Measurements from ENCODE around the gene CISD1.

Gene CISD1

GRCh38 chr10:58265249-58265648, 3.7 kb upstream of the CISD1 start:
- Histone ChIP-seq H4K8ac (ENCODE audit: low read length) (no peak overlapping the region), H3K4me2 (ENCODE audit: low read length, poor library complexity, severe bottlenecking) (no peak overlapping the region), H2BK15ac (ENCODE audit: low read depth, poor library complexity, severe bottlenecking) (no peak overlapping the region), H3K27me3 (ENCODE audit: control insufficient read depth in 1 of 2, insufficient read depth in 1 of 2, low read length in 2 of 2) (no peaks in the 10 kb centered on the region), H4K91ac (ENCODE audit: low read length) (no peak overlapping the region), H3K9ac (ENCODE audit: low read length) (peak overlapping the region; percentile 93), H3K4me3 (ENCODE audit: insufficient read depth in 1 of 2, low read depth in 1 of 2, low read length in 2 of 2) (peak overlapping the region in 1 of 2 experiments; percentile 92), H2BK5ac (ENCODE audit: low read depth, low read length, poor library complexity, severe bottlenecking) (no peak overlapping the region), H3K79me1 (replicated peaks; ENCODE audit: low read length, poor library complexity, severe bottlenecking) (no peaks in the 10 kb centered on the region), H2BK12ac (ENCODE audit: low read length in 2 of 2) (no peak overlapping the region), H3K4ac (ENCODE audit: low read depth in 1 of 2, low read length in 2 of 2) (no peak overlapping the region), H2AFZ (ENCODE audit: low read depth, low read length) (no peak overlapping the region), H3K9me3 (ENCODE audit: control insufficient read depth, low read length) (no peaks in the 10 kb centered on the region), H3K27ac (ENCODE audit: low read length, poor library complexity, severe bottlenecking) (no peak overlapping the region), H3K14ac (ENCODE audit: low read length in 2 of 2) (no peak overlapping the region), H2AK5ac (ENCODE audit: low read length, severe bottlenecking) (no peak overlapping the region), H3K18ac (ENCODE audit: low read depth in 1 of 2, low read length in 2 of 2) (no peak overlapping the region), H3K36me3 (ENCODE audit: control insufficient read depth in 1 of 2, insufficient read depth in 2 of 2, low read depth in 1 of 2, low read length in 2 of 2) (no peaks in the 10 kb centered on the region), H3K4me1 (ENCODE audit: control insufficient read depth, insufficient read depth, low read depth, low read length) (peaks cover 2% of the 10 kb centered on the region), H3K23ac (ENCODE audit: low read length in 2 of 2) (no peak overlapping the region), H2BK120ac (ENCODE audit: low read depth, low read length) (no peak overlapping the region)
- no peak for DNase-seq
- no CpG with 5 or more reads among the region's 1 CpG for WGBS

GRCh38 chr10:58266003-58266825, 2.7 kb upstream of the CISD1 start:
- Histone ChIP-seq H3K14ac (ENCODE audit: low read length in 2 of 2) (no peak overlapping the region), H2BK120ac (ENCODE audit: low read depth, low read length) (no peak overlapping the region), H3K79me1 (replicated peaks; ENCODE audit: low read length, poor library complexity, severe bottlenecking) (no peaks in the 10 kb centered on the region), H3K4me2 (ENCODE audit: low read length, poor library complexity, severe bottlenecking) (peak overlapping the region; percentile 88), H3K36me3 (ENCODE audit: control insufficient read depth in 1 of 2, insufficient read depth in 2 of 2, low read depth in 1 of 2, low read length in 2 of 2) (no peaks in the 10 kb centered on the region), H3K4me3 (ENCODE audit: insufficient read depth in 1 of 2, low read depth in 1 of 2, low read length in 2 of 2) (peak overlapping the region in 1 of 2 experiments; percentile 92), H2BK15ac (ENCODE audit: low read depth, poor library complexity, severe bottlenecking) (no peak overlapping the region), H2AK5ac (ENCODE audit: low read length, severe bottlenecking) (no peak overlapping the region), H3K9me3 (ENCODE audit: control insufficient read depth, low read length) (no peaks in the 10 kb centered on the region), H3K27ac (ENCODE audit: low read length, poor library complexity, severe bottlenecking) (peak overlapping the region; percentile 47), H4K8ac (ENCODE audit: low read length) (no peak overlapping the region), H3K27me3 (ENCODE audit: control insufficient read depth in 1 of 2, insufficient read depth in 1 of 2, low read length in 2 of 2) (no peaks in the 10 kb centered on the region), H3K4me1 (ENCODE audit: control insufficient read depth, insufficient read depth, low read depth, low read length) (peaks cover 2% of the 10 kb centered on the region), H3K23ac (ENCODE audit: low read length in 2 of 2) (no peak overlapping the region), H4K91ac (ENCODE audit: low read length) (no peak overlapping the region), H2BK12ac (ENCODE audit: low read length in 2 of 2) (no peak overlapping the region), H3K18ac (ENCODE audit: low read depth in 1 of 2, low read length in 2 of 2) (no peak overlapping the region), H3K4ac (ENCODE audit: low read depth in 1 of 2, low read length in 2 of 2) (no peak overlapping the region), H2AFZ (ENCODE audit: low read depth, low read length) (no peak overlapping the region), H2BK5ac (ENCODE audit: low read depth, low read length, poor library complexity, severe bottlenecking) (no peak overlapping the region), H3K9ac (ENCODE audit: low read length) (peak overlapping the region; percentile 93)
- 12% methylated on average over 9 of the region's 14 CpGs for WGBS
- peak; percentile 90 for DNase-seq

GRCh38 chr10:58266826-58267712, 1.9 kb upstream of the CISD1 start:
- no peaks in the 10 kb centered on the region for H3K27me3 ChIP-seq (ENCODE audit: control insufficient read depth in 1 of 2, insufficient read depth in 1 of 2, low read length in 2 of 2)
- no peak overlapping the region for H2BK120ac ChIP-seq (ENCODE audit: low read depth, low read length)
- no peaks in the 10 kb centered on the region for H3K36me3 ChIP-seq (ENCODE audit: control insufficient read depth in 1 of 2, insufficient read depth in 2 of 2, low read depth in 1 of 2, low read length in 2 of 2)
- peak overlapping the region; percentile 95 for H2AFZ ChIP-seq (ENCODE audit: low read depth, low read length)
- peaks cover 2% of the 10 kb centered on the region for H3K4me1 ChIP-seq (ENCODE audit: control insufficient read depth, insufficient read depth, low read depth, low read length)
- peak overlapping the region; percentile 79 to 92 for H3K4me3 ChIP-seq (ENCODE audit: insufficient read depth in 1 of 2, low read depth in 1 of 2, low read length in 2 of 2)
- DNase-seq, result peak; percentile 86
- H3K14ac ChIP-seq (ENCODE audit: low read length in 2 of 2), result peak overlapping the region in 1 of 2 experiments; percentile 50
- peak overlapping the region; percentile 43 for H3K27ac ChIP-seq (ENCODE audit: low read length, poor library complexity, severe bottlenecking)
- no peaks in the 10 kb centered on the region for H3K79me1 ChIP-seq (replicated peaks; ENCODE audit: low read length, poor library complexity, severe bottlenecking)
- peak overlapping the region; percentile 75 for H4K8ac ChIP-seq (ENCODE audit: low read length)
- H2BK12ac ChIP-seq (ENCODE audit: low read length in 2 of 2), result peak overlapping the region; percentile 0 to 33
- peak overlapping the region; percentile 93 for H3K9ac ChIP-seq (ENCODE audit: low read length)
- H3K9me3 ChIP-seq (ENCODE audit: control insufficient read depth, low read length), result no peaks in the 10 kb centered on the region
- peak overlapping the region; percentile 96 for H4K91ac ChIP-seq (ENCODE audit: low read length)
- H3K4me2 ChIP-seq (ENCODE audit: low read length, poor library complexity, severe bottlenecking), result peak overlapping the region; percentile 88
- WGBS, result under 1% methylated on average over 39 of the region's 53 CpGs
- peak overlapping the region; percentile 90 to 100 for H3K23ac ChIP-seq (ENCODE audit: low read length in 2 of 2)
- H2BK5ac ChIP-seq (ENCODE audit: low read depth, low read length, poor library complexity, severe bottlenecking), result peak overlapping the region; percentile 79
- H3K18ac ChIP-seq (ENCODE audit: low read depth in 1 of 2, low read length in 2 of 2), result peak overlapping the region; percentile 92 to 99
- H3K4ac ChIP-seq (ENCODE audit: low read depth in 1 of 2, low read length in 2 of 2), result peak overlapping the region; percentile 15 to 97
- H2AK5ac ChIP-seq (ENCODE audit: low read length, severe bottlenecking), result no peak overlapping the region
- peak overlapping the region; percentile 96 for H2BK15ac ChIP-seq (ENCODE audit: low read depth, poor library complexity, severe bottlenecking)

Measured in mesenchymal stem cell (in vitro differentiated cells and primary cell).